GM21576 (cell line): ENCODE results near the gene SSC5D.

Experiments used
- ATAC-seq: cut with Tn5 transposase; IDR thresholded peaks from one replicate; pipeline ENCODE4 v1.9.1; 2021; ENCODE audit warnings: mild to moderate bottlenecking, moderate library complexity; ENCODE audit not compliant: unreplicated experiment

SSC5D gene

DNA sequence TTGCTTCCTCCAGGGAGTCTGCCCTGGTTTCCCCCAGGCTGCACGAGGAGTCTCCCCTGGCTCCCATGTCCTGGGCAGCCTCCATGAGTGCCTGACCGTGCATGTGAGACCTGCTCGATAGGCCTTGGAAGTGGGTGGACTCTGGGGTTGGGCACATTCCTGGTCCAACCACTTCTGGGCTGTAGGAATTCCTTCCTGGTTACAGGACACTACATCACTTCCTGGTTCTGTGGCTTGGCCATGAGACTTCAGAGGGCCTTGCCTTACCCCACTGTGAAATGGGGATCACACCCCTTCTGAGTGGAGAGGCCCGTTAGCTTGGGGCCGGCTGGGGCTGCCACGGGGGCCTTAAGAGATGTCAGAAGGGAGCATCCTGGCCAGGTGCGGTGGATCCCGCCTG, 15.8 kb upstream of the SSC5D start:
- no peak for ATAC-seq

DNA sequence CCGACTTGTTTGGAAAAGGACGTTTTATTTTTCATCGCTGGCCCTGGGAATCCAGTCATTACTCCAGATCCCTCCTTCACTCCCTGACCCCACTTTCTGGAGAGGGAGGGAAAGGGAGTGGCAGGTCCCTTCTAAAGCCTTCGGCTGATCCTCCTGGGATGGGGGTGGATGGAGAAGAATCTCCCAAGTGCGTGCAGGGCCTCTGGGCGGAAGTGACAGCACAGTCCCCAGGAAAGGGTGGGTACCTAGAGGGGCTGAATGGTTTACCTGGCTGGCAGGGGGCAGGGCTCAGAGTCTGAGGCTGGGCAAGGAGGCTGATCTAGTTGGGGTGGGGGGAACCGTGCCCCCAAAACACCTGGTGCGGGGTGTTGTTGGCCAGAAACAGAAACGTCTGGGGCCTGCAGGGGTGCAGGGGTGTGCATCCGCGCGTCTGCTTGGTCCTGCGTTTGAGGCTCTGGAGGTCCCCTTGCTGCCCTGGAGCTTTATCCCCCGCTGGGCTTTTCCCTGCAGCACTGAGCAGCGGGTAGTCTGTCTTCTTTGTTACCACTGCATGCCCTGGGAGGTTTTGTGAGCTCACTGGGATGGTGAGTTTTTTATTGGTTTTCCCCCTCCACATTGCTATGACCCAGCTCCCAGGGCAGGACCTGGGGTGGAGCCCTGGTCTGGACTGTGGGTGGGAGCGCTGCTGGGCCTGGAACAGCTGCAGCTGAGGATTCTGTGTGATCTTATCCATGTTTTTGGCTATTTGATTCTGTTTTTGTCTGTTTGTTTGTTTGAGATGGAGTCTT, 14.8 kb upstream of the SSC5D start:
- ATAC-seq = no peak

DNA sequence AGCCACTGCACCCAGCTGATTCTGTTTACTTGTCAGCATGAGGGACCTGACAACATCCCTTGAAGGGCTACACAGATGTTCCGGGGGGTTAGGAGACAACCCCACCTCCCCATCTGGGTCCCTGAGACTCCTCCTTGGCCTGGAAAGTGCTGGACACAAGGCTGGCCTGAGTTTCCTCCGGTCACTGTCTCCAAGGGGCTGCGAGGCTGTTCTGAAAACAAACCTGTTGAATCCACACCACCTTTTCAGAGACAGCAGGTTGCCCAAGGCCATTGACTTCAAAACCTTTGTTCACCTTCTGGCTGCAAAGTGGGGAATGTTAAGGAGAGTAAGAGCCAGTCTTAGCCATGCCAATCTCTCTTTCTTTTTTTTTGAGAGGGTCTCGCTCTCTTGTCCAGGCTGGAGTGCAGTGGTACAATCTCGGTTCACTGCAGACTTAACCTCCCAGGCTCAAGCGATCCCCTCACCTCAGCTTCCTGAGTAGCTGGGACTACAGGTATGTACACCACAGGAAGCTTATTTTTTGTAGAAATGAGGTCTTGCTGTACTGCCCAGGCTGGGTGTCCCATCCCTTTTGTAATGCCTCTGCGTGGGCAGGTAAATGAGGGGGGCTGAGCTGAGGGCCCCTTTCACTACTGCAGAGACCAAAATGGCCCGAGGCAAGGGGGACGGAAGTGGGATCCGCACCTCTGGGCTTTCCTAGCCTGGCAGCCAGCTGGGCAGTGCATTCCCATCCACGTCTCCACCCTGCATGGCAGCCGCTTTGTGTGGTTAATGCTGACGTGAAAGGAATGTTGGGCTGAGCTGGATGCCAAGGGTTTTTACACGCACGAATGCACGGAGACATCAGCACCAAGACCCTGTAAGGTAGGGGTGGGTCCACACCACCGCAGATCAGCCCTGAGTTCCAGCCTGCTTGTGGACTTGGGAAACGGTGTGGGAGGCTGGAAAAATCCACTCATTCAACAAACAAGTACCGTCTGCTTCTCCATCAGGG, 13.7 kb upstream of the SSC5D start:
- no peak for ATAC-seq

DNA sequence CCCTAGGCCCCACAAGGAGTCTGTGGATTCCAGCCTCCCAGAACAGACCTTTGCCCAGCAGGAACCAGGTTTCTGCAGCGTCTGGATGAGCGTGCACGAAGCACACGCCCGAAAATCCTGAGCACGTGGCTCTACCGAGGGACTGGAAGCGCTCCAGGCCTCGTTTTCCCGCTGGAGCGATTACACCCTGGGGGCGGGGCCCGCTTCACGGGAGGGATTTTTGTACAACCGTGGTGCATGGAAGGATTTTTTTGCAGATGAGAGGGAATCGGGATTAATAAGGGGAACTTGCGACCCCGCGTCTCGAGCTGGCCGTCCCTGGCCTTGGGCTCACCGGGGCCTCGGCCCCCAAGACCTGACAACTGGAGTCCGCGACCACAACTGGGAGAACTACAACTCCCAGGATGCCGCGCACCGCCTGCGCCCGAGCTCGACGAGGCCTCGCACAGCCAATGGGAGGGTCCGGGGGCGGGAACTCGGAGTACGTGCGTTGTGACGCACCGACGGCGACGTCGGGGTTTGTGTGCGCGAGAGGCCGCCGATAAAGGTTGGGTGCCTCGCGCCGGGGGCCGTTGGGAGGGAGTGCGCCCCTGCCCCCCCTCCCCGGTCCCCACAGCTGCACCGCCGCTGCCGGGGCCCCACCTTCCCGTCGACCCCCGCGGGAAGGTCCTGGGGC, 12.0 kb upstream of the SSC5D start, which contains the start of gene ZNF628:
Gene ZNF628, plus strand, starts transcription at position 518 of the 676 bp plus-strand sequence. CDS start 3,294 bp downstream, outside the sequence.
- peak; percentile 85 for ATAC-seq

DNA sequence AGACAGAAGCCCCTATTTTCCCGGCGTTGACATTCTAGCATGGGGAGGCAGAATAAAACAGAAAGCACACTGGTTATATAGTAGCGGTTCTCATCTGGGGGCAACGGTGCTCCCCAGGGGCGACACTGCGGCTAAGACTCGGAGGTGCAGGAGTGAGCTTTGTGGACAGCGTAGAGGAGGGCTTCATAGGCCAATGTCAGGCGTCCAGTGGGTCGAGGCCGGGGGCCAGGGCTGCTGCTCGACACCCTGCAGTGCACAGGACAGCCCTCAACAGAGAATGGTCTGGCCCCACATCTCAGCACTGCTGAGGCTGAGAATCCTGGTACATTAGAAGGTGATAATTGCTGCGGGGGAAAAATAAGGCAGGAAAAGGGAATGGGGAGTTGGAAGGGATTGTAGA, 10.3 kb upstream of the SSC5D start:
- ATAC-seq = no peak

DNA sequence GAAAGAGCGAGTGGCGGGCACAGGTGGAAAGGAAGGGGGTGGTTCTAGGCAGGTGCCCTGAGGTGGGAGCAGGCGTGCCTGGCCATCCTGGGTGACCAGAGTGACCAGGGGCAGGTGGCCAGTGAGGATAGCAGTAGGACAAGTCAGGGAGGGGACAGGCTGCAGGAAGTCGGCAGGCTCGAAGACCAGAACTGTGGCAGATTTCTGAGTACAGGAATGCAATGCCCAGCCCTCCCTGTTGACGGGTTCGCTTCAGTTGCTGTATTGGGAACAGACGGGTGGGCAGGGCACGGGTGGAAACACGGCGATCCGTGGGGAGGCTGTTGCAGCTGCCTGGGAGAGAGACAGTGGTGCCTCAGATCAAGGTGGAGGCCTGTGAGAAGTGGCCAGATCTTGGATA, 9.9 kb upstream of the SSC5D start:
- no peak for ATAC-seq

DNA sequence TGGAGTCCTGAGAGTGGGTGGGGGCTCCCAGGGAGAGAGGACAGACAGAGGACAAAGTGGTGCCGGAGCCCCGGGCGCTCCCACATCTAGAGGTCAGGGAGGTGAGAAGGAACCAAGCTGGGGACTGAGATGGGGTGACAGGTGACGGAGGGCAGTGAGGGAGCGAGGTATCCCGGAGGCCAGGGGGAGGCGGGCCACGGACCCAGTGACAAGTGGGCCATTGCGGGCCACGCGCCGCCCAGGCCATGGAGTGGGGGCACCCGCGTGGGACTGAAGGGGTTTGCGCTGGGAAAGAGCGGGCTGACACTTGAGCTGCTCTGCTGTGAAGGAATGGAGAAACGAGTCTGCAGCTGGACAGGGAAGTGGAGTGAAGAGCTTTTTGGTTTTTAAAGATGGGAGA, 9.2 kb upstream of the SSC5D start:
- no peak for ATAC-seq

DNA sequence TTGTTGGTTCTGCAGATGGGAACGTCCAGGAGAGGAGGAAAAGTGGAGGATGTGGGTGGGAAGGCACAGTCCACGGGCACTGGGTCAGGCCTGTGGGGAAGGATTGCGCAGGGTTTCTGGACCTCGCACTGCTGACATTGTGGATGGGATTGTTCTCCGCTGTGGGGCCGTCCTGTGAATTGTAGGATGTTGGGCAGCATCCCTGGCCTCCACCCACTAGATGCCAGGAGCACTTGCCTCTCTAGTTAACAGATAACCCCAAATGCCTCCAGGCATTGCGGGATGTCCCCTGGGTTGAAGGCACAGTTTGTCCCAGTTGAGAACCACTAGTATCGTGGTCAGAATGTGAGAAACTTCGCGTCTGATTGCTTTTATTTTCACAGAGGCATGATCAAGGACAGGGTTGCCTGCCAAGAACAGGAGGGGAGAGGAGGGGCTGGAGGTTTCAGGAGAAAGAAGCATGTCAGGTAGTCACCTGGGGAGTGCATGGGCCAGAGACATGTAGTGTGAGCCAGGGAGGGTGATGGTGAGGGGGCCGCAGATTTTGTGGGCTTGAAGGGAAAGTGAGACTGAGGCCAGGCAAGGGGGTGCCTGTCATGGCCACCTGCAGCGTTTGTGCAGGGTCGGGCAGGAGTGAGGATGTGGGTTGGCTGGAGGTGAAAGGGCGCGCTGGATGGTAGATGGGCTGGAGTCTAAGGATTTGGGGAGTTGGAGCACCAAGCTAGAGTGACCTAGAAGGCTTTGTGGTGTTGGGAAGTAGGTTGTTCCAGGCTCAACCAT, 8.6 kb upstream of the SSC5D start:
- no peak for ATAC-seq

DNA sequence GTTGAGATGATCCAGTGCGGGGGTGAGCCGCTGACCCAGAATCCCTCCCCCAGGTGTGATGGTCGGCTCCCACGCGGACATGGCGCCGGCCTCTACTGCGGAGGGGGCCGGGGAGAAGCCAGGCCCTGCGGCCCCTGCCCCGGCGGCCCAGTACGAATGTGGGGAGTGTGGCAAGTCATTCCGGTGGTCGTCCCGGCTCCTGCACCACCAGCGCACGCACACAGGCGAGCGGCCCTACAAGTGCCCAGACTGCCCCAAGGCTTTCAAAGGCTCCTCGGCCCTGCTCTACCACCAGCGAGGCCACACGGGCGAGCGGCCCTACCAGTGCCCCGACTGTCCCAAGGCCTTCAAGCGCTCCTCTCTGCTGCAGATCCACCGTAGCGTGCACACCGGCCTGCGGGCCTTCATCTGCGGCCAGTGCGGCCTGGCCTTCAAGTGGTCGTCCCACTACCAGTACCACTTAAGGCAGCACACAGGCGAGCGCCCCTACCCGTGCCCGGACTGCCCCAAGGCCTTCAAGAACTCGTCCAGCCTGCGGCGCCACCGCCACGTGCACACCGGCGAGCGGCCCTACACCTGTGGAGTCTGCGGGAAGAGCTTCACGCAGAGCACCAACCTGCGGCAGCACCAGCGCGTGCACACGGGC, 7.0 kb upstream of the SSC5D start:
- ATAC-seq = no peak

DNA sequence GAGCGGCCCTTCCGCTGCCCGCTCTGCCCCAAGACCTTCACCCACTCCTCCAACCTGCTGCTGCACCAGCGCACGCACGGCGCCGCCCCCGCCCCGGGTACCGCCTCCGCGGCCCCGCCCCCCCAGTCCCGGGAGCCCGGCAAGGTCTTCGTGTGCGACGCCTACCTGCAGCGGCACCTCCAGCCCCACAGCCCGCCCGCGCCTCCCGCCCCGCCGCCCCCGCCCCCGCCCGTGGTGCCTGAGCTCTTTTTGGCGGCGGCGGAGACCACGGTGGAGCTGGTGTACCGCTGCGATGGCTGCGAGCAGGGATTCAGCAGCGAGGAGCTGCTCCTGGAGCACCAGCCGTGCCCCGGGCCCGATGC, 6.5 kb upstream of the SSC5D start:
- ATAC-seq = no peak

DNA sequence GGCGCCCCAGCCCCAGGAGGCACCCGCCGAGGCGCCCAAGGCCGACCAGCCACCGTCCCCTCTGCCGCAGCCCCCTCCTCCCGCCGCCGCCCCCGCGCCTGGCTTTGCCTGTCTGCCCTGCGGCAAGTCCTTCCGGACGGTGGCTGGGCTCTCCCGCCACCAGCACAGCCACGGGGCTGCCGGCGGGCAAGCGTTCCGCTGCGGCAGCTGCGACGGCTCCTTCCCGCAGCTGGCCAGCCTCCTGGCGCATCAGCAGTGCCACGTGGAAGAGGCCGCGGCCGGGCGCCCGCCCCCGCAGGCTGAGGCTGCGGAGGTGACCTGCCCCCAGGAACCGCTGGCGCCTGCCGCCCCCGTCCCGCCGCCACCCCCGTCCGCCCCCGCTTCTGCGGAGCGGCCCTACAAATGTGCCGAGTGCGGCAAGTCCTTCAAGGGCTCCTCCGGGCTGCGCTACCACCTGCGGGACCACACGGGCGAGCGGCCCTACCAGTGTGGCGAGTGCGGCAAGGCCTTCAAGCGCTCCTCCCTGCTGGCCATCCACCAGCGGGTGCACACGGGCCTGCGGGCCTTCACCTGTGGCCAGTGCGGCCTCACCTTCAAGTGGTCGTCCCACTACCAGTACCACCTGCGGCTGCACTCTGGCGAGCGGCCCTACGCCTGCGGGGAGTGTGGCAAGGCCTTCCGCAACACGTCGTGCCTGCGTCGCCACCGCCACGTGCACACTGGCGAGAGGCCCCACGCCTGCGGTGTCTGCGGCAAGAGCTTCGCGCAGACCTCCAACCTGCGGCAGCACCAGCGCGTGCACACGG, 5.9 kb upstream of the SSC5D start:
- no peak for ATAC-seq

DNA sequence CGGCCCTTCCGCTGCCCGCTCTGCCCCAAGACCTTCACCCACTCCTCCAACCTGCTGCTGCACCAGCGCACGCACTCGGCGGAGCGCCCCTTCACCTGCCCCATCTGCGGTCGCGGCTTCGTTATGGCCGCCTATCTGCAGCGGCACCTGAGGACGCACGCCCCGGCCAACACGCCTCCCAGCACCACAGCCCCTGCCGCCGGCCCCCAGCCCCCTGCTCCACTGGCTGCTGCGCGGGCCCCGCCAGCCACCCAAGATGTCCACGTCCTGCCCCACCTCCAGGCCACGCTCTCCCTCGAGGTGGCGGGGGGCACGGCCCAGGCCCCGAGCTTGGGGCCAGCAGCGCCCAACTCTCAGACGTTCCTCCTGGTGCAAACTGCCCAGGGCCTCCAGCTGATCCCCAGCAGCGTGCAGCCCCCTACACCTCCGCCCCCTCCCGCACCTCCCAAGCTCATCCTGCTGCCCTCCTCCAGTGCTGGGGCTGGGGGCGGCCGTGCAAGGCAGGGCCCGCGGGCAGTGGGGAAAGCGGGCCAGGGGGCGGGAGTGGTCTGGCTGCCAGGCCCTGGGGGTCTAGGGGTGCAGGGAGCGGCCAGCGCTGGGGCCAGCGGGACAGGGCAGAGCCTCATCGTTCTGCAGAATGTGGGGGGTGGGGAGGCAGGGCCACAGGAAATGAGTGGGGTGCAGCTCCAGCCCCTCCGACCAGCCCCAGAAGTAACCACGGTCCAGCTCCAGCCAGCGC, 5.1 kb upstream of the SSC5D start:
- ATAC-seq = no peak

DNA sequence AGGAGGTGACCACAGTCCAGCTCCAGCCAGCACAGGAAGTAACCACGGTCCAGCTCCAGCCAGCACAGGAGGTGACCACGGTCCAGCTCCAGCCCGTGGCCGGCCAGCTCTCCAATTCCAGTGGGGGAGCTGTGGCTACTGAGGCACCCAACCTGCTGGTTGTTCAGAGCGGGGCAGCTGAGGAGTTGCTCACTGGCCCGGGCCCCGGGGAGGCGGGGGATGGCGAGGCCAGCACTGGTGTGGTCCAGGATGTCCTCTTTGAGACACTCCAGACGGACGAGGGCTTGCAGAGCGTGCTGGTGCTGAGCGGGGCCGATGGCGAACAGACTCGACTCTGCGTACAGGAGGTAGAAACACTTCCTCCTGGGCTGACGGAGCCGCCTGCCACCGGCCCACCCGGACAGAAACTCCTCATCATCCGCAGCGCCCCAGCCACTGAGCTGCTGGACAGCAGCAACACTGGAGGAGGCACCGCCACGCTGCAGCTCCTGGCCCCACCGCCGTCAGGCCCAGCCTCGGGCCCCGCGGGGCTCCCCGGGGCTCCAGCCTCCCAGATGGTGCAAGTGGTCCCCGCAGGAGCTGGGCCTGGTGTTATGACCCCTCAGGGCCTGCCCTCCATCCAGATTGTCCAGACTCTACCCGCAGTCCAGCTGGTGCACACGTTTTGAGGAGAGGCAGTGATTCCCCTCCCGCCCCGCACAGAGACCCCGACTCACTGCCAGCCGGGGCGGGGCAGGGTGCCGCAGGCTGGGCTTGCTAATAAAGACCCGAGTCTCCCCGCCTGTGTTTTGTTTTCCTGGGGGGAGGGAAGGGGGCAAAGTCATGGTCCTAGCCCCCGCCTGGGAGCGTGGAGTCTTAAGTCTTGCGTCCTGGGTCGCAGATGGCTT, 4.3 kb upstream of the SSC5D start:
- no peak for ATAC-seq

DNA sequence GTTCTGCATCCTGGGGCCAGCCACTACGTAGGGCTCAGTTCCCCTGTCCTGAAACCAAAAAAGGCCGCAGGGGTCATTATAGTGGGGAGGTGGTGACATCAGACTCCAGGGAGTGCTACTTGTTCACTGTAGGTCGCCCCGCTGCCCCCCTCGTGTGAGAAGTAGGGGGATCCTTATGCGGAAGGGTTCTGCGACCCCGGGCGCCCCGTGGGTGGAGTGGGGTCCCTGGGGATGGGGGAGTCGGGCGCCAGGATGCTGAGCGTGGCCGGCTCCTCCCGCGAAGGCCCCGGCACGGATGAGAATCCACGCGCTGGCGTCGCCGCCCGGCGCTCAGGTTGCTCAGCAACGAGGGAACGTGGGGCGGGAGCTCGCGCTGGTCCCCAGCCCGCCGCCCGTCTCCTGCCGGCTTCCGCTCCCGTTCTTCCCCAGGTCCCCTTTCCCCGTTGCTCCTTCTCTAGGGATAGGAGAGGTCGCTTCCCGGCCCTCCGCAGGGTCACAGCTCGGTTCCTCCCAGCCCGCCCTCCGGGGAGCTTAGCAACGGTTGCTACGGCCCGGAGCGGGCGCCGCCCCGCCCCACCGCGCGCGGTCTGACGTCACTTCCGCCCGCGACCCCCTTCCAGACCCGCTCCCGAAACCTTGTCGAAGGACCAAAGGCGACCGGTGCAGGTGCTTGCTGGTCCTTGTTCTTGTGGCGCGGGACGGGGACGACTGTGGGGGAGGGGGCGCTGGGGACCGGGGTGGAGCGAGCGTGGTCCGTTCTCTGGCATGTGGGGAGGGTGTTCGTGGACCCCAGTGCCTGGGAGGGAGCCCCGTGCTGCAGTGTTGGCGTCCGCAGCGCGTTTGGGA, 3.4 kb upstream of the SSC5D start, which contains the start of gene NAT14:
Gene NAT14, plus strand, starts transcription at position 596 of the 846 bp plus-strand sequence. CDS start 521 bp downstream, outside the sequence.
- no peak for ATAC-seq

DNA sequence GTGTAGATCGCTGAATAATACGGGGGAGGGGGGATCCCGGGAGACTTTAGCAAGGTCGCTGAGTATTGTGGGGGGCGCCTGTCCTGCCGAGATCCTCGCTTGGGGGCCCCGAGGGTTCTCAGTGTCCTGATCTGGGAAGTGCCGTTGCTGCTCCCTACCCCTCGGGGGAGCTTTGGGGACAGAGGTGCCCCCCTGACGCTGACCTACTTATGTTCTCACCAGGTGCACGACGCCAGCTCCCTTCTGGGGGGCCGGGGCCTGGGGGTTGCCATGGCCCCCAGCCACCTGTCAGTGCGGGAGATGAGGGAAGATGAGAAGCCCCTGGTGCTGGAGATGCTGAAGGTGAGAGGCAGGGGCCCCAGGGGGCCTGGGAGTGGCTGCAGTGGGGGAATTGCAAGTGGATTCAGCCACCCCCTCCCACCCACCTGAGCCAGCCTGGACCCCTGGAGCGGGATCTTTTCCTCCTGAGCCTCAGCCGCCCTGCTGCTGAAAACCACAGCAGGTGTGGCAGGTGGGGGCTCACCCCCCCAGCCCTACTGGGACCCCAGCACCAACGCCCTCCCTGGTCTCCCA, 2.7 kb upstream of the SSC5D start:
- ATAC-seq = no peak
